ENCODE data around the gene NECAB3.

DNA sequence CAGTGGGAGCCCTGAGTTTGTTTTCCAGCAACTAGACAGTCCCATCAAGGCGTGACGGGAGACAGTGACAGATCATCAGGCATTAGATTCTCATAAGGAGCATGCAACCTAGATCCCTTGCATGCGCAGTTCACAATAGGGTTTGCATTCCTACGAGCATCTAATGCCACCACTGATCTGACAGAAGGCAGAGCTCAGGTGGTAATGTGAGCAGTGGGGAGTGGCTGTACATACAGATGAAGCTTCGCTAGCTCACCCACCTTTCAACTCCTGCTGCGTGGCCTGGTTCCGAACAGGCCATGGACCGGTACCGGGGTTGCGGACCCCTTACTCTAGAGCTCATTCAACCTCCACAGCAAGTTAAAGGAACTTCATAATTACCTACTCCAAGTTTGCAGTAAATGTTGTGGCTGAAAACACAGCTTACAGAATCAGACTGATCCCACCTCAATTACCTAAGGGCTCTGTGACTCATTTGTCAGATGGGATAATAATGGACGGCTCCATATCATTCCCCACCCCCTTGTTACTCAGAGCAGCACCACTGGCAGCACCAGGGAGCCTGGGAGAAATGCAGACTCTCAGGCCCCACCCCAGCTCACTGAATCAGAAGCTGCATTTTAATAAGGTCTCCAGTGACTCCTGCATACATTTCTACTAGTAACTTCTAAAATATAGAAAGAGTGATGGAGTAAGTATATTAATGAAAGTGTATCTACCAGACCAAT is 30.1 kb upstream of the NECAB3 start:
- TF ChIP-seq EZH2phosphoT487 (IDR thresholded peaks at IDR 0.05; ENCODE audit: borderline replicate concordance, low read length): no peak
- TF ChIP-seq, protein P1, sequence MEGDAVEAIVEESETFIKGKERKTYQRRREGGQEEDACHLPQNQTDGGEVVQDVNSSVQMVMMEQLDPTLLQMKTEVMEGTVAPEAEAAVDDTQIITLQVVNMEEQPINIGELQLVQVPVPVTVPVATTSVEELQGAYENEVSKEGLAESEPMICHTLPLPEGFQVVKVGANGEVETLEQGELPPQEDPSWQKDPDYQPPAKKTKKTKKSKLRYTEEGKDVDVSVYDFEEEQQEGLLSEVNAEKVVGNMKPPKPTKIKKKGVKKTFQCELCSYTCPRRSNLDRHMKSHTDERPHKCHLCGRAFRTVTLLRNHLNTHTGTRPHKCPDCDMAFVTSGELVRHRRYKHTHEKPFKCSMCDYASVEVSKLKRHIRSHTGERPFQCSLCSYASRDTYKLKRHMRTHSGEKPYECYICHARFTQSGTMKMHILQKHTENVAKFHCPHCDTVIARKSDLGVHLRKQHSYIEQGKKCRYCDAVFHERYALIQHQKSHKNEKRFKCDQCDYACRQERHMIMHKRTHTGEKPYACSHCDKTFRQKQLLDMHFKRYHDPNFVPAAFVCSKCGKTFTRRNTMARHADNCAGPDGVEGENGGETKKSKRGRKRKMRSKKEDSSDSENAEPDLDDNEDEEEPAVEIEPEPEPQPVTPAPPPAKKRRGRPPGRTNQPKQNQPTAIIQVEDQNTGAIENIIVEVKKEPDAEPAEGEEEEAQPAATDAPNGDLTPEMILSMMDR (IDR thresholded peaks at IDR 0.05; ENCODE audit: low read depth, low read length, poor library complexity, severe bottlenecking): no peak

Data from DOHH2 (cell line).